ENCODE results near the gene TBC1D17.
"Not testable (repeated sequence)": the region's sequence is repeated elsewhere in the genome, so short reads cannot be mapped to it uniquely, and the experiment has no call there.

TBC1D17 gene

GRCh38 chr19:49924004-49924880 lies 46.7 kb downstream of the TBC1D17 start:
- DNase-seq: no peak

GRCh38 chr19:49924881-49925210 lies 47.3 kb downstream of the TBC1D17 start:
- not testable (repeated sequence) for DNase-seq

DNA sequence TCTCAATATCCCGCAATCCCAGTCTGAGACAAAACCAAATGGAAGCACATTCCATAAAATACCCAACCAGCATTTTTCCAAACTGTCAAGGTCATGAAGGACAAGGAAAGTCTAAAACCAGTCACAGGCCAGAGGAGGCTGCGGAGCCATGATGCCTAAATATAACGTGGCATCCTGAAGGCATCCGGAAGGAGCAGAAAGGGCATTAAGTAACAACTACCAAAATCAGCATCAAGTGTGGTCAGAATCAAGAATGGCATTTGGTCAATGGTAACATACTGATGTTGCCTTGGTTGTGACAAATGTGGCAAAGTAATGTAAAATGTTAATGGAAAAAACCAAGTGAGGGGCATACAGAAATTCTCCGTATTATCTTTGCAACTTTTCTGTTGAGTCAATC lies 48.0 kb downstream of the TBC1D17 start:
- DNase-seq: no peak

- peak; percentile 57 for DNase-seq
Measured at GRCh38 chr19:49926515-49926914, 49.0 kb downstream of the TBC1D17 start.

DNA sequence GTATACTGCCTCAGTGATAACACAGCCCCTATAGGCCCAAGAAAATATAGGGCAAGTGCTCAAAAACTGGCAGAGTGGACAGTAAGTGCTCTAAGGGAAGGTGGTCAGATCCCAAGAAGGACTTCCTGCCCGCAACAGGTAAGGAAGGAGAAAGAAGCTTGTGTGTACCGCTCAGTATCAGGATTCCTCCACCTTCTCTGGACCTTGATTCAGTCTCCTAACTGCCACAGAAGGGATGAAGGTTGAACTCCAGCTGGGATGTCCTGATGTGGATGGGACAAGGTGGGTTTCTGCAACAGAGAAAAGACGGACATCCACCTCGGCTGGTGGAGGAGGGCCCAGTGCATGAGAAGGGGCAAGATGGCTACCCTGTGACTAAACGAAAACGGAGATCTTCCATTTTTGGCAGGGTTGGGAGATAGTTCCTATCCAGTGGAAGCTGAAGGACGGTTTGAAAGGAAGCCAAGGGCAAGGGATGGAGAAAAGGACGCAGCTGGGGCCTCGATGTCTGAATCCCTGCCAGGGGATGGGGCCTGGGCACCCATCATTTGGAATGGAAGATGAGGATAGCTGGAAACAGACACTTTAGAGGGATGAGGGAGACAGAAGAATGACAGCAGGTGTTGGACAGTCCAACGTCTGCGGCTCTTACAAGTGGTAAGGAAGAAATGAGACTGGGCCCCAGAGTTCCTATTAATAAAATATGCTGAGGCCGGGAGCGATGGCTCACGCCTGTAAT lies 50.2 kb downstream of the TBC1D17 start:
- DNase-seq: no peak

GRCh38 chr19:49929121-49929610 lies 51.7 kb downstream of the TBC1D17 start, which contains the start of the genes ATF5 and NUP62:
Gene ATF5, plus strand, starts transcription at chr19:49929205. Its CDS starts 1,646 bp downstream, at chr19:49930851.
Gene NUP62, minus strand, starts transcription at chr19:49929504. Its CDS starts 19,697 bp downstream, at chr19:49909807.
- peak; percentile 97 for DNase-seq

- peak; percentile 99 for DNase-seq
Measured at GRCh38 chr19:49929611-49930482, 52.3 kb downstream of the TBC1D17 start.

- peak; percentile 40 for DNase-seq
Measured at GRCh38 chr19:49930483-49931011, 53.0 kb downstream of the TBC1D17 start.

GRCh38 chr19:49931293-49932040 lies 54.0 kb downstream of the TBC1D17 start:
- no peak for DNase-seq

GRCh38 chr19:49932041-49932451 lies 54.5 kb downstream of the TBC1D17 start:
- no peak for DNase-seq

DNA sequence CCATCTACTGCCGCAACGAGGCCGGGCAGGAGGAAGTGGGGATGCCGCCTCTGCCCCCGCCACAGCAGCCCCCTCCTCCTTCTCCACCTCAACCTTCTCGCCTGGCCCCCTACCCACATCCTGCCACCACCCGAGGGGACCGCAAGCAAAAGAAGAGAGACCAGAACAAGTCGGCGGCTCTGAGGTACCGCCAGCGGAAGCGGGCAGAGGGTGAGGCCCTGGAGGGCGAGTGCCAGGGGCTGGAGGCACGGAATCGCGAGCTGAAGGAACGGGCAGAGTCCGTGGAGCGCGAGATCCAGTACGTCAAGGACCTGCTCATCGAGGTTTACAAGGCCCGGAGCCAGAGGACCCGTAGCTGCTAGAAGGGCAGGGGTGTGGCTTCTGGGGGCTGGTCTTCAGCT lies 55.2 kb downstream of the TBC1D17 start:
- DNase-seq: no peak

GRCh38 chr19:49933643-49934042 lies 56.1 kb downstream of the TBC1D17 start:
- no peak for DNase-seq

GRCh38 chr19:49936549-49936948 lies 59.0 kb downstream of the TBC1D17 start:
- DNase-seq: no peak

GRCh38 chr19:49937750-49938381 lies 60.4 kb downstream of the TBC1D17 start:
- peak; percentile 86 for DNase-seq

All from hematopoietic multipotent progenitor cell treated with erythropoietin and hydrocortisone succinate and interleukin-3 and kit ligand, for 6 days (in vitro differentiated cells).